ENCODE data around the gene TRAF7.
"Not testable (repeated sequence)": the region's sequence is repeated elsewhere in the genome, so short reads cannot be mapped to it uniquely, and the experiment has no call there.

TRAF7 gene

DNA sequence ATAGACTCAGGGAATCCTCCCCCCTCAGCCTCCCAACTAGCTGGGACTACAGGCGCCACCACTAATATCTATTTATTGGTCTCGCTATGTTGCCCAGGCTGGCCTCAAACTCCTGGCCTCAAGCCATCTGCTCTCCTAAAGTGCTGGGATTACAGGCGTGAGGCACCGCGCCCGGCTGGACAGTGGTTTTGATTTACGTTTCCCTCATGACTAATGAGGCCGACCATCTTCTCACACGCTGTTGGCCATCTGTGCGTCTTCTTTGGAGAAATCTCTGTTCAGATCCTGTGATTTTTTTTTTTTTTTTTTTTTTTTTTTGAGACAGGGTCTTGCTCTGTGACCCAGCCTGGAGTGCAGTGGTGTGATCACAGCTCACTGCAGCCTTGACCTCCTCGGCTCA lies 26.3 kb upstream of the TRAF7 start:
- not testable (repeated sequence) for ATAC-seq
- peak overlapping the region; percentile 86 to 92 for H3K4me3 Mint-ChIP-seq

GRCh38 chr16:2129890-2130447 lies 25.6 kb upstream of the TRAF7 start:
- not testable (repeated sequence) for ATAC-seq, H3K27ac Mint-ChIP-seq, H3K9me3 Mint-ChIP-seq, DNase-seq, H3K27me3 Mint-ChIP-seq, H3K4me3 Mint-ChIP-seq
- peaks cover 49% of the 10 kb centered on the region for H3K4me1 Mint-ChIP-seq

More for the DNA sequence above, 26.3 kb upstream of the TRAF7 start:
- not testable (repeated sequence) for H3K9me3 Mint-ChIP-seq, DNase-seq, H3K27me3 Mint-ChIP-seq
- peak overlapping the region in 1 of 2 donors; percentile 12 for H3K27ac Mint-ChIP-seq
- H3K4me1 Mint-ChIP-seq: peaks cover 44% of the 10 kb centered on the region

GRCh38 chr16:2133797-2134196 lies 21.8 kb upstream of the TRAF7 start:
- ATAC-seq, H3K9me3 Mint-ChIP-seq, DNase-seq, H3K27me3 Mint-ChIP-seq, H3K27ac Mint-ChIP-seq: not testable (repeated sequence)
- peak overlapping the region in 1 of 2 donors; percentile 54 for H3K4me3 Mint-ChIP-seq
- H3K4me1 Mint-ChIP-seq: peaks cover 29% of the 10 kb centered on the region

GRCh38 chr16:2135071-2135470 lies 20.5 kb upstream of the TRAF7 start:
- ATAC-seq, H3K9me3 Mint-ChIP-seq, H3K27me3 Mint-ChIP-seq: not testable (repeated sequence)
- H3K4me1 Mint-ChIP-seq: peaks cover 26% of the 10 kb centered on the region
- peak overlapping the region; percentile 90 to 92 for H3K4me3 Mint-ChIP-seq
- peak overlapping the region in 1 of 2 donors; percentile 74 for H3K27ac Mint-ChIP-seq
- DNase-seq: peak in 1 of 2 donors; percentile 36

DNA sequence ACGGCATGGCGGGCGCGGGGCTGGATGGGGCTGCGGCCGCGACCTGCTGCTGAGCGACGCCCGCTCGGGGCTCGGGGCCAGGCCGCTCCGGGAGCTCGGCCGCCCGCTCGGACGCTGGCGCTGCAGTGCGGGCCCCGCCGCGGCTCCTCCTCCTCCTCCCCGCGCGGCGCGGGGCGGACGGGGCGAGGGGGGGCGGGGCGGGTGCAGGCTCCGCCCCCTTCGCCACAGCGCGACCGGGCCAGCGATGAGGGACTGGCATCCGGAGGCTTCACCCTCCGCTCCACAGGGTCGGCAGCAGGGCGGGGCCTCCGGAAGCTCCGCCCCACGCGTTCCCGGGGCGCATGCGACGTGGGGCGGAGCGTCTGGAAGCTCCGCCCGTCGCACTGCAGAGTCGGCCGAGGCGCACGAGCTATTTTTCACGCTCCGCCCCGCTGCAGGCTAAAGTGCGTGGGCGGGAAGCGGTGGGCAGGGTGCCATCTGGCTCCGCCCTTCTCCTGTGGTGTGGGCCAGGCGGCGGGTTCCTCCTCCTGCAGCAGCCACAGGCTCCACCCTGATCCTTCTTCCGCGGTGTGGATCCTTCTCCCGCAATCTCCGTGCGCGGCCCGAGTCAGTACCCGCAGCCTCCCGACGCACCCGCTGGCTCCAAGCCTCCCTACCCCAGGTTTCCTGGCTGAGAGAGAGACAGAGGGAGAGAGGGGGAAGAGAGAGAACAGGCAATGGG lies 19.7 kb upstream of the TRAF7 start, which contains the start of gene PKD1:
TSS of gene PKD1 (minus strand) at position 129 of the 721 bp plus-strand sequence. CDS start 209 bp downstream, outside the sequence.
- peak within 1 kb of the TSS; percentile 91 to 97 for H3K4me3 Mint-ChIP-seq
- DNase-seq: peak; percentile 100
- H3K9me3 Mint-ChIP-seq, H3K27me3 Mint-ChIP-seq: not testable (repeated sequence)
- peak; percentile 85 for ATAC-seq
- H3K4me1 Mint-ChIP-seq: peaks cover 35% of the 10 kb centered on the region
- peak within 1 kb of the TSS; percentile 83 to 92 for H3K27ac Mint-ChIP-seq

GRCh38 chr16:2142942-2143877 lies 12.4 kb upstream of the TRAF7 start:
- Mint-ChIP-seq H3K27me3 (peaks cover 6% of the 10 kb centered on the region), H3K9me3 (no peaks in the 10 kb centered on the region), H3K4me3 (no peak overlapping the region), H3K4me1 (peaks cover 21% of the 10 kb centered on the region), H3K27ac (no peak overlapping the region)
- no peak for ATAC-seq
- DNase-seq: no peak

DNA sequence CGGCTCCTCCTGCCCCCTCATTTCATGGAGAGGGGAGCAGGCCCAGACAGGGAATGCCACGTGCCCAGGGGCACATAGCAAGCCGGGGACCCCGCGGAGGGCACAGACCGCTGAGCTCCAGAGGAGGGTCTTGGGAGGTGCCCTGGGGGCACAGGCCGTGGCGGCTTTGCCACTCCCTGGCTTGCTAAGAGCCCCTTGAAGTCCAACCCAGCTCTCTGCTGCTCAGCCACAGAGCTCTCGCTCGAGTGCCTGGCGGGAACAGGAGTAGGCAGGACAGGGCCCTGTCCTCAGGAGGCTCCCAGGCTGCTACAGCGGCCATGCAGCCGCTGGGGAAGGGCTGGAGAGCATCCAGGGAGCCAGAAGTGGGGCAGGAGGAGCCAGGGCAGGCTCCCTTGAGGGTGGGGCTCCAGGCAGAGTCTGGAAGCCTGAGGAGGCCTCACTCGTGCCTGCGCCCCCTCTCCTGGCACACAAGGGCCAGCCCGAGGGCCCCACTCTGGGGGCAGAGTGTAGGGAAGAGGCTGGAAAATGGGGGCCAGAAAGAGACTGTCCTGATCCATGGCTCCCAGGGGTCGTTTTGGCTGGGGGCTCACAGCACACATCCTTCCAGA lies 11.6 kb upstream of the TRAF7 start:
- Mint-ChIP-seq H3K27ac (no peak overlapping the region), H3K27me3 (peaks cover 6% of the 10 kb centered on the region), H3K4me3 (no peak overlapping the region), H3K4me1 (peaks cover 21% of the 10 kb centered on the region), H3K9me3 (no peaks in the 10 kb centered on the region)
- ATAC-seq (no peak), DNase-seq (no peak)

DNA sequence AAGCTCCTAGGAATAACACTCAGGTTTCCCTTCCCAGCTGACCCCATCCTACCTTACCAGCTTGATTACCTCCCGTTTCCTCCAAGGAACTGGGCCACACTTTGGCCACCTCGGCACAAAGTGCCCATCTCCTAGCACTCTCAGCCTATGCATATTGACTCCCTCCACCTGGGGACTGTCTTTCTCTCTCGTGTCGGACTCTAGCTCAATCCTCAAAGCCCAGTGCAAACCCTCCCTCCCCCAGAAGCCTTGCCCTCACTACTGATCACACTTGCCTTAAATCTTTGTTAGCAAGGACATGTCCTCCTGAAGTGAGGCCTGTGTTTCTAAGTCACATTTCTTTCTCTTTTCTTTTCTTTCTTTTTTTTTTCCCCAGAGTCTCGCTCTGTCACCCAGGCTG lies 9.7 kb upstream of the TRAF7 start:
- Mint-ChIP-seq H3K4me1 (peaks cover 32% of the 10 kb centered on the region), H3K27ac (no peak overlapping the region), H3K27me3 (peaks cover 6% of the 10 kb centered on the region), H3K4me3 (no peak overlapping the region), H3K9me3 (no peaks in the 10 kb centered on the region)
- ATAC-seq (no peak), DNase-seq (no peak)

DNA sequence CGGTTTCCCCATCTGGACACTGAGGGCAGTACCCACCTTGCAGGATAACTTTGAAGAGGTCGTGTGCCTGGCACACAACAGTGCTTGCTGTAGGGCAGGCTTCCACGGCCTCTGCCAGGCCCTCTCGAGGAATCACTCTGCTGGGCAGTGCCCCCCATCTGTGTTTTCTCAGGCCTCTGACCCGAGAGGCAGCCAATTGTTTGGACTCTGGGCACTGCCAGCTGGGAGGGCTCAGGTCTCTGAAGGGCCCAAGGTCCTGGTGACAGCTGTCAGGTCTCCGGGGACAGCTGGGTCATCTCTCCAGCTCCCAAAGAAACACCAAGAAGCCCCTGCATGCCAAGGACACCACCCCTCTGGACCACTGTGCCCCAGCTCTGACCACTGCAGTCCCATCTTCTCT lies 8.2 kb upstream of the TRAF7 start:
- Mint-ChIP-seq H3K9me3 (no peaks in the 10 kb centered on the region), H3K4me3 (peak overlapping the region in 1 of 2 donors; percentile 39), H3K27ac (no peak overlapping the region), H3K27me3 (peaks cover 6% of the 10 kb centered on the region), H3K4me1 (peaks cover 46% of the 10 kb centered on the region)
- DNase-seq: no peak
- ATAC-seq: no peak

- DNase-seq: peak in 1 of 2 donors; percentile 25
- peaks cover 6% of the 10 kb centered on the region for H3K27me3 Mint-ChIP-seq
- no peak within 1 kb of the TSS for H3K27ac Mint-ChIP-seq
- H3K4me3 Mint-ChIP-seq: peak within 1 kb of the TSS; percentile 53 to 77
- peak; percentile 58 for ATAC-seq
- peaks cover 54% of the 10 kb centered on the region for H3K4me1 Mint-ChIP-seq
- no peaks in the 10 kb centered on the region for H3K9me3 Mint-ChIP-seq
These were observed 7.5 kb upstream of the TRAF7 start, which contains the start of gene RAB26 for GRCh38 chr16:2147981-2148671. RAB26 (plus strand) TSS chr16:2148625; CDS start chr16:2148784, 159 bp downstream.

- H3K4me1 Mint-ChIP-seq: peaks cover 52% of the 10 kb centered on the region
- no peaks in the 10 kb centered on the region for H3K9me3 Mint-ChIP-seq
- H3K27ac Mint-ChIP-seq: no peak overlapping the region
- H3K4me3 Mint-ChIP-seq: peak overlapping the region; percentile 53 to 77
- DNase-seq: no peak
- H3K27me3 Mint-ChIP-seq: peaks cover 6% of the 10 kb centered on the region
- peak; percentile 41 for ATAC-seq
These were observed 6.6 kb upstream of the TRAF7 start for GRCh38 chr16:2148714-2149629.

GRCh38 chr16:2149630-2150417 lies 5.8 kb upstream of the TRAF7 start:
- Mint-ChIP-seq H3K27me3 (peaks cover 6% of the 10 kb centered on the region), H3K4me1 (peaks cover 52% of the 10 kb centered on the region), H3K27ac (no peak overlapping the region), H3K9me3 (no peaks in the 10 kb centered on the region), H3K4me3 (peak overlapping the region; percentile 53 to 77)
- DNase-seq: no peak
- no peak for ATAC-seq
